Measurements from ENCODE around the gene BCAS1.
"Not testable (repeated sequence)": the region's sequence is repeated elsewhere in the genome, so short reads cannot be mapped to it uniquely, and the experiment has no call there.

The BCAS1 gene

GRCh38 chr20:53940907-53941545 lies 129.4 kb downstream of the BCAS1 start:
- no peak for FAIRE-seq
- DNase-seq (ENCODE audit: insufficient read length) = no peak
- TF ChIP-seq POLR2A (IDR thresholded peaks at IDR 0.05; ENCODE audit: low read depth, low read length) (peak; percentile 25; the same call in 1 of the 2 replicates), TAF1 (IDR thresholded peaks at IDR 0.05; ENCODE audit: borderline replicate concordance, low read depth, low read length) (no peak), POLR2AphosphoS5 (IDR thresholded peaks at IDR 0.05; ENCODE audit: low read depth, low read length) (no peak)

DNA sequence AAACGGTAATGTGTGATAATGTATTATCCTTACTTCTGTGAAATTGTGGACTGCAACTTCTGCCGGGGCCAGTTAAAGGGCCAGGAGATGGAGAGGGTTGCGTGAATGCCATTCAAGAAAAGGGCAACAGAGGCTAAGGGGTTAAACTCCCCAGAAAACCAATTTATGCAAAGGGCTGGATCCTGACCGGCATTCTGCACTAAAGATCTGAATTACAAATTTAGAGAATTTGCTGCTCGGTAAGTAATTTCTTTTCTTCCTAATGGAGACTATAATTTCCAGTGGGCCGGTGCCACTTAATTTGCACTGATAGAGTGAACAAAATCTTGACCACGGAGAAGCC lies 130.1 kb downstream of the BCAS1 start:
- no peak for DNase-seq (ENCODE audit: insufficient read length)
- TF ChIP-seq POLR2AphosphoS5 (IDR thresholded peaks at IDR 0.05; ENCODE audit: low read depth, low read length) (no peak), TAF1 (IDR thresholded peaks at IDR 0.05; ENCODE audit: borderline replicate concordance, low read depth, low read length) (no peak), POLR2A (IDR thresholded peaks at IDR 0.05; ENCODE audit: low read depth, low read length) (no peak)
- no peak for FAIRE-seq

DNA sequence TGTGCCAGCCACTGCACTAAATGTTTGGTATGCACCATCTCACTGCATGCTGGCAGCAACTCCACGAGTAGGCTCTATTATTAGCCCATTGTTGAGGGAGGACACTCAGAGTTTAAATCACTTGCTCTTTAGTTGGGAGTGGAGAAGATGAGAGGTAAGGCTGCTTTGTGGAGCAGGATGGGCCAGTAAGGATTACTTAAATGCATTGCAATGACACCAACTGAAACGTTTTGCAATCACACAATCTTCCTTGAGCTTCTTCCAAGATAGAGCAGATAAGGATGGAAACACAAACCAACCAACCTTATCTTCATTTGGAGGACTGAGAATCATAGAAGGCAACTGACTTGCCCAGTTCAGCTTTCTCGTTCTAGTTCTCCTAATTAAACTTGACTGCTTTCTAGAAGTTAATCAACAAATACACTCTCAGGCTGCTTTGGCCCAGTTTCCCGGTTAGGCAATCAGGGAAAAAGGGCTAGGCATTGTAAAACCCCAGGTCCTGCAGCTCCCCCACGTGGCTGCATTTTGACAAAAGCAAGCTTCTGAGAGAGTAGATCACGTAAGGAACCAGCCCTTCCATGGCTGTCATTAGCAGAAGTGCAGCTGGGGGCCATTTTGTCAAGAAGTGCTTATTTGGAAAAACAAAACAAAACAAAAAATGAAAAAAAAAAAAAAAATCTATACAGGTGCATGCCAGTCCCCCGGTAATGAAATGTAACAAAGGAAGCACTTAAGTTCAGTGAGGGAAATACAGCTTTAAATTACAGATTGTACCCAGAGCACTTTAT lies 130.6 kb downstream of the BCAS1 start:
- DNase-seq (ENCODE audit: insufficient read length) (peak; percentile 47), FAIRE-seq (no peak)
- no peak for TF ChIP-seq POLR2AphosphoS5 (IDR thresholded peaks at IDR 0.05; ENCODE audit: low read depth, low read length)
- TF ChIP-seq TAF1 (IDR thresholded peaks at IDR 0.05; ENCODE audit: borderline replicate concordance, low read depth, low read length) = no peak
- TF ChIP-seq POLR2A (IDR thresholded peaks at IDR 0.05; ENCODE audit: low read depth, low read length) = no peak

- no peak for DNase-seq (ENCODE audit: insufficient read length)
- no peak for TF ChIP-seq POLR2A (IDR thresholded peaks at IDR 0.05; ENCODE audit: low read depth, low read length)
- TF ChIP-seq POLR2AphosphoS5 (IDR thresholded peaks at IDR 0.05; ENCODE audit: low read depth, low read length) = no peak
- no peak for TF ChIP-seq TAF1 (IDR thresholded peaks at IDR 0.05; ENCODE audit: borderline replicate concordance, low read depth, low read length)
- FAIRE-seq = no peak
Observed at GRCh38 chr20:53939190-53939571, 131.2 kb downstream of the BCAS1 start.

DNA sequence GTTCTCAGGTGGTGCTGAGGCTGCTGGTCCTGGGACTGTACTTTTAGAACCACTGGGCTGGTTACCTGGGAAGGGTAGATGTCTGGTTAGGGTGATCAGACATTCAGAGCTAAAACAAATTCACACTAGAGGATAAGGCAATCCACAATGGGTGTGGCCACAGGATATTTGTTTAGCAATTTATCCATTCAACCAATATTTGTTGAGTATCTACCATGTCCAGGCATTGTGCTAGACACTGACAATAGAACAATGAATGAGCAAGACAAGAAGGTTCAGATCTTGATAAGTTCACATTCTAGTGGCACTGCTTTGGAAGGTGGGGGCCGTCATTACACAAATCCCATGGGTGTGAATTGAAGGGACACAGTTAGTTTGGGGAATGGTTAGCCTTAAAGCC lies 131.7 kb downstream of the BCAS1 start:
- DNase-seq (ENCODE audit: insufficient read length) (no peak), FAIRE-seq (no peak)
- TF ChIP-seq POLR2AphosphoS5 (IDR thresholded peaks at IDR 0.05; ENCODE audit: low read depth, low read length) (no peak), POLR2A (IDR thresholded peaks at IDR 0.05; ENCODE audit: low read depth, low read length) (no peak), TAF1 (IDR thresholded peaks at IDR 0.05; ENCODE audit: borderline replicate concordance, low read depth, low read length) (no peak)

- DNase-seq (ENCODE audit: insufficient read length) (no peak), FAIRE-seq (no peak)
- TF ChIP-seq POLR2A (IDR thresholded peaks at IDR 0.05; ENCODE audit: low read depth, low read length) (no peak), POLR2AphosphoS5 (IDR thresholded peaks at IDR 0.05; ENCODE audit: low read depth, low read length) (no peak), TAF1 (IDR thresholded peaks at IDR 0.05; ENCODE audit: borderline replicate concordance, low read depth, low read length) (no peak)
Observed at GRCh38 chr20:53937929-53938367, 132.4 kb downstream of the BCAS1 start.

- TF ChIP-seq POLR2A (IDR thresholded peaks at IDR 0.05; ENCODE audit: low read depth, low read length) (no peak), TAF1 (IDR thresholded peaks at IDR 0.05; ENCODE audit: borderline replicate concordance, low read depth, low read length) (no peak), POLR2AphosphoS5 (IDR thresholded peaks at IDR 0.05; ENCODE audit: low read depth, low read length) (no peak)
- FAIRE-seq (no peak), DNase-seq (ENCODE audit: insufficient read length) (no peak)
Observed at GRCh38 chr20:53937339-53937741, 133.1 kb downstream of the BCAS1 start.

- FAIRE-seq = no peak
- DNase-seq (ENCODE audit: insufficient read length) = no peak
- TF ChIP-seq POLR2AphosphoS5 (IDR thresholded peaks at IDR 0.05; ENCODE audit: low read depth, low read length) = no peak
- TF ChIP-seq POLR2A (IDR thresholded peaks at IDR 0.05; ENCODE audit: low read depth, low read length) = no peak
- TF ChIP-seq TAF1 (IDR thresholded peaks at IDR 0.05; ENCODE audit: borderline replicate concordance, low read depth, low read length) = no peak
Observed at GRCh38 chr20:53935344-53936084, 134.9 kb downstream of the BCAS1 start.

GRCh38 chr20:53934421-53935343 lies 135.7 kb downstream of the BCAS1 start:
- FAIRE-seq (no peak), DNase-seq (ENCODE audit: insufficient read length) (no peak)
- TF ChIP-seq POLR2AphosphoS5 (IDR thresholded peaks at IDR 0.05; ENCODE audit: low read depth, low read length) = no peak
- TF ChIP-seq TAF1 (IDR thresholded peaks at IDR 0.05; ENCODE audit: borderline replicate concordance, low read depth, low read length) = no peak
- no peak for TF ChIP-seq POLR2A (IDR thresholded peaks at IDR 0.05; ENCODE audit: low read depth, low read length)

DNA sequence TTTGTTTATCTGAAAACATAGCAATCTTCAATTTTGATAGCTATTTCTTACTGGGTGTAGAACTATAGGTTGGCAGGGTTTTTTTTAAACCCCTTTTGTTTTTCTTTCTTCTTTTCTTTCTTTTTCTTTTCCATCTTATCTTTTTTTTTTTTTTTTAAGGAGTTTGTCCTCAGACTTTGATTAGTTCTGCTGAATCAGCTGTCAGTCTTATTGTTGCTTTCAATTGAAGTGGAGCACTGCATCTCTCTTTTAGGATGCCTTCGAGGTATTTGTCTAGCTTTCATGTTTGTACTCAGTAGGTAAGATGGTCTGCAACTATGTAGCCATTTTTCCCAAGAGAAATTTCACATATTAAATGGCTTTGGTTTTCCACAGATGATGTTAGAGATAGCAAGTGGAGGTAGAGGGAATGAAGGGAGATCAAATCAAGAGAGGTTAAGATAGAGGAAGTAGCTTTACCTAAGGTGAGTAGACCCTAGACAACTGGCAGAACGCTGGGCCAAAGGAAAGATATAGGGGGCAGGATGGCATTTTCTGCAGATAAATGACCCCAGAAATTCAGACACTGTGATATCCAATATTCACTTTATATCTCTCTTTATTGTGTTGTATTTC lies 137.1 kb downstream of the BCAS1 start:
- no peak for DNase-seq (ENCODE audit: insufficient read length)
- no peak for TF ChIP-seq TAF1 (IDR thresholded peaks at IDR 0.05; ENCODE audit: borderline replicate concordance, low read depth, low read length)
- TF ChIP-seq POLR2A (IDR thresholded peaks at IDR 0.05; ENCODE audit: low read depth, low read length) = no peak
- TF ChIP-seq POLR2AphosphoS5 (IDR thresholded peaks at IDR 0.05; ENCODE audit: low read depth, low read length) = no peak
- FAIRE-seq = no peak

GRCh38 chr20:53932655-53933192 lies 137.7 kb downstream of the BCAS1 start:
- DNase-seq (ENCODE audit: insufficient read length); FAIRE-seq: not testable (repeated sequence)

Measured in GM12892 (cell line).